Measurements from ENCODE around the gene TUBB4A.

Gene TUBB4A

GRCh38 chr19:6503407-6504201 is 1.5 kb upstream of the TUBB4A start:
- Histone ChIP-seq H3K27me3 (ENCODE audit: control insufficient read depth in 1 of 2, insufficient read depth in 2 of 2, low read length in 2 of 2) (peaks cover 11 to 29% of the 10 kb centered on the region in 2 donors), H3K9ac (ENCODE audit: low read length) (no peak overlapping the region), H3K4me3 (ENCODE audit: low read depth in 1 of 2, low read length in 2 of 2) (no peak overlapping the region), H3K36me3 (ENCODE audit: insufficient read depth, low read length) (no peaks in the 10 kb centered on the region), H3K4me1 (ENCODE audit: insufficient read depth, low read length) (no peaks in the 10 kb centered on the region), H3K27ac (ENCODE audit: low read depth, low read length) (no peak overlapping the region), H3K9me3 (ENCODE audit: low read length) (no peaks in the 10 kb centered on the region)

- Histone ChIP-seq H3K27me3 (ENCODE audit: control insufficient read depth in 1 of 2, insufficient read depth in 2 of 2, low read length in 2 of 2) (peaks cover 11 to 29% of the 10 kb centered on the region in 2 donors), H3K9me3 (ENCODE audit: low read length) (no peaks in the 10 kb centered on the region), H3K36me3 (ENCODE audit: insufficient read depth, low read length) (no peaks in the 10 kb centered on the region), H3K4me1 (ENCODE audit: insufficient read depth, low read length) (no peaks in the 10 kb centered on the region), H3K27ac (ENCODE audit: low read depth, low read length) (no peak overlapping the region), H3K9ac (ENCODE audit: low read length) (no peak overlapping the region), H3K4me3 (ENCODE audit: low read depth in 1 of 2, low read length in 2 of 2) (no peak overlapping the region)
Observed at GRCh38 chr19:6500837-6501739, 1.0 kb downstream of the TUBB4A start.

GRCh38 chr19:6499052-6499790 is 2.9 kb downstream of the TUBB4A start:
- Histone ChIP-seq H3K9ac (ENCODE audit: low read length) (no peak overlapping the region), H3K27ac (ENCODE audit: low read depth, low read length) (no peak overlapping the region), H3K27me3 (ENCODE audit: control insufficient read depth in 1 of 2, insufficient read depth in 2 of 2, low read length in 2 of 2) (peaks cover 11 to 29% of the 10 kb centered on the region in 2 donors), H3K36me3 (ENCODE audit: insufficient read depth, low read length) (no peaks in the 10 kb centered on the region), H3K4me1 (ENCODE audit: insufficient read depth, low read length) (no peaks in the 10 kb centered on the region), H3K9me3 (ENCODE audit: low read length) (no peaks in the 10 kb centered on the region), H3K4me3 (ENCODE audit: low read depth in 1 of 2, low read length in 2 of 2) (no peak overlapping the region)

GRCh38 chr19:6498294-6499036 is 3.6 kb downstream of the TUBB4A start:
- H3K27ac ChIP-seq (ENCODE audit: low read depth, low read length) = no peak overlapping the region
- H3K9me3 ChIP-seq (ENCODE audit: low read length) = no peaks in the 10 kb centered on the region
- peaks cover 11 to 29% of the 10 kb centered on the region in 2 donors for H3K27me3 ChIP-seq (ENCODE audit: control insufficient read depth in 1 of 2, insufficient read depth in 2 of 2, low read length in 2 of 2)
- no peaks in the 10 kb centered on the region for H3K4me1 ChIP-seq (ENCODE audit: insufficient read depth, low read length)
- H3K36me3 ChIP-seq (ENCODE audit: insufficient read depth, low read length) = no peaks in the 10 kb centered on the region
- H3K9ac ChIP-seq (ENCODE audit: low read length) = no peak overlapping the region
- no peak overlapping the region for H3K4me3 ChIP-seq (ENCODE audit: low read depth in 1 of 2, low read length in 2 of 2)

- peaks cover 5 to 8% of the 10 kb centered on the region in 2 donors for H3K27me3 ChIP-seq (ENCODE audit: control insufficient read depth in 1 of 2, insufficient read depth in 2 of 2, low read length in 2 of 2)
- H3K4me3 ChIP-seq (ENCODE audit: low read depth in 1 of 2, low read length in 2 of 2) = no peak overlapping the region
Observed at GRCh38 chr19:6495947-6496346, 6.2 kb downstream of the TUBB4A start.

GRCh38 chr19:6494438-6495036 is 7.6 kb downstream of the TUBB4A start:
- Histone ChIP-seq H3K4me1 (ENCODE audit: insufficient read depth, low read length) (no peaks in the 10 kb centered on the region), H3K4me3 (ENCODE audit: low read depth in 1 of 2, low read length in 2 of 2) (no peak overlapping the region), H3K27me3 (ENCODE audit: control insufficient read depth in 1 of 2, insufficient read depth in 2 of 2, low read length in 2 of 2) (no peaks in the 10 kb centered on the region), H3K27ac (ENCODE audit: low read depth, low read length) (no peak overlapping the region), H3K9me3 (ENCODE audit: low read length) (peaks cover 6% of the 10 kb centered on the region), H3K9ac (ENCODE audit: low read length) (no peak overlapping the region), H3K36me3 (ENCODE audit: insufficient read depth, low read length) (no peaks in the 10 kb centered on the region)

More at GRCh38 chr19:6495947-6496346, 6.2 kb downstream of the TUBB4A start:
- Histone ChIP-seq H3K27ac (ENCODE audit: low read depth, low read length) (no peak overlapping the region), H3K9me3 (ENCODE audit: low read length) (peaks cover 6% of the 10 kb centered on the region), H3K9ac (ENCODE audit: low read length) (no peak overlapping the region), H3K4me1 (ENCODE audit: insufficient read depth, low read length) (no peaks in the 10 kb centered on the region), H3K36me3 (ENCODE audit: insufficient read depth, low read length) (no peaks in the 10 kb centered on the region)

- no peaks in the 10 kb centered on the region for H3K36me3 ChIP-seq (ENCODE audit: insufficient read depth, low read length)
- no peak overlapping the region for H3K27ac ChIP-seq (ENCODE audit: low read depth, low read length)
- peaks cover 6% of the 10 kb centered on the region for H3K9me3 ChIP-seq (ENCODE audit: low read length)
- H3K4me1 ChIP-seq (ENCODE audit: insufficient read depth, low read length) = no peaks in the 10 kb centered on the region
- H3K4me3 ChIP-seq (ENCODE audit: low read depth in 1 of 2, low read length in 2 of 2) = no peak overlapping the region
- H3K9ac ChIP-seq (ENCODE audit: low read length) = no peak overlapping the region
- H3K27me3 ChIP-seq (ENCODE audit: control insufficient read depth in 1 of 2, insufficient read depth in 2 of 2, low read length in 2 of 2) = no peaks in the 10 kb centered on the region
Observed at GRCh38 chr19:6491802-6492592, 10.1 kb downstream of the TUBB4A start.

- H3K9me3 ChIP-seq (ENCODE audit: low read length) = peaks cover 6% of the 10 kb centered on the region
- no peaks in the 10 kb centered on the region for H3K27me3 ChIP-seq (ENCODE audit: control insufficient read depth in 1 of 2, insufficient read depth in 2 of 2, low read length in 2 of 2)
- no peak overlapping the region for H3K9ac ChIP-seq (ENCODE audit: low read length)
- no peak overlapping the region for H3K4me3 ChIP-seq (ENCODE audit: low read depth in 1 of 2, low read length in 2 of 2)
- H3K27ac ChIP-seq (ENCODE audit: low read depth, low read length) = no peak overlapping the region
- H3K4me1 ChIP-seq (ENCODE audit: insufficient read depth, low read length) = no peaks in the 10 kb centered on the region
- no peaks in the 10 kb centered on the region for H3K36me3 ChIP-seq (ENCODE audit: insufficient read depth, low read length)
Observed at GRCh38 chr19:6490134-6490533, 12.0 kb downstream of the TUBB4A start.

- Histone ChIP-seq H3K36me3 (ENCODE audit: insufficient read depth, low read length) (no peaks in the 10 kb centered on the region), H3K9me3 (ENCODE audit: low read length) (peaks cover 6% of the 10 kb centered on the region), H3K4me3 (ENCODE audit: low read depth in 1 of 2, low read length in 2 of 2) (no peak overlapping the region), H3K27ac (ENCODE audit: low read depth, low read length) (no peak overlapping the region), H3K9ac (ENCODE audit: low read length) (no peak overlapping the region), H3K4me1 (ENCODE audit: insufficient read depth, low read length) (no peaks in the 10 kb centered on the region), H3K27me3 (ENCODE audit: control insufficient read depth in 1 of 2, insufficient read depth in 2 of 2, low read length in 2 of 2) (no peaks in the 10 kb centered on the region)
Observed at GRCh38 chr19:6489278-6490061, 12.6 kb downstream of the TUBB4A start.
